Tibial nerve (tissue), 4 donors: ENCODE data around the gene USP5. TPM values are rescaled to one million over a fixed set of nuclear protein-coding genes. Genes with fewer than 3 reads are reported as not detected.

Source experiments
- DNase-seq, 2 donors: peaks; one replicate each; pipeline ENCODE4 v3.0.0-alpha.2; 2019; ENCODE audit warnings: low spot score in 2 of 2
- H3K27ac ChIP-seq, 4 donors: fragments of 200-600 bp; sonication (generic) in 3 of 4; one replicate each; pipeline ENCODE4 v1.5.1; 2017 to 2019; ENCODE audit warnings: mild to moderate bottlenecking in 1 of 4
- H3K27me3 ChIP-seq, 2 donors: fragments of 200-600 bp; sonication (generic) in 1 of 2; one replicate each; pipeline versions ENCODE4 v1.5.1 to v1.6.0; 2017 to 2019
- H3K36me3 ChIP-seq, 3 donors: fragments of 200-600 bp; sonication (generic); one replicate each; pipeline ENCODE4 v1.5.1; 2018 to 2019
- H3K4me1 ChIP-seq, 4 donors: fragments of 200-600 bp; sonication (generic) in 3 of 4; one replicate each; pipeline ENCODE4 v1.5.1; 2017 to 2019
- H3K4me3 ChIP-seq, 4 donors: fragments of 200-600 bp; sonication (generic) in 3 of 4; one replicate each; pipeline ENCODE4 v1.5.1; 2017 to 2019; ENCODE audit warnings: mild to moderate bottlenecking in 1 of 4, moderate library complexity in 1 of 4
- H3K9me3 ChIP-seq, 4 donors: fragments of 200-600 bp; sonication (generic) in 3 of 4; one replicate each; pipeline ENCODE4 v1.5.1; 2017 to 2019
- EP300 ChIP-seq, 2 donors: sonication (generic); formaldehyde crosslinking; IDR thresholded peaks; one replicate each; pipeline ENCODE4 v1.6.1; 2017; ENCODE audit warnings: antibody characterized with exemption in 2 of 2, mild to moderate bottlenecking in 1 of 2
- POLR2A ChIP-seq, 2 donors: fragments of 450-650 bp; IDR thresholded peaks; one replicate each; pipeline ENCODE4 v1.6.1; 2017; ENCODE audit warnings: antibody characterized with exemption in 2 of 2, mild to moderate bottlenecking in 2 of 2, moderate library complexity in 2 of 2
- WGBS, 2 donors: methylation state at CpG; one replicate each; pipeline ENCODE4 v1.1.5; 2018; 5-methylcytosine and 5-hydroxymethylcytosine counted together
- total RNA-seq, 4 donors: library from RNA; depleted of rRNA; stranded (reverse); fragments of >200 nt; gene quantifications; one replicate each; pipeline ENCODE4 v1.1.0, GENCODE V29; 2016
- TF ChIP-seq, protein P1 (sequence below), 5 experiments: fragments of 200-600 bp in 3 of 5; fragments of 450-650 bp in 2 of 5; sonication (generic) in 3 of 5; IDR thresholded peaks; one replicate each; pipeline ENCODE4 v1.5.1; 2016 to 2019; ENCODE audit warnings: antibody characterized with exemption in 5 of 5, mild to moderate bottlenecking in 3 of 5, moderate library complexity in 2 of 5

The USP5 gene
- total RNA-seq, 4 donors from 2014 or later, result 47.6 to 63.9 (median 56.8) TPM

DNA sequence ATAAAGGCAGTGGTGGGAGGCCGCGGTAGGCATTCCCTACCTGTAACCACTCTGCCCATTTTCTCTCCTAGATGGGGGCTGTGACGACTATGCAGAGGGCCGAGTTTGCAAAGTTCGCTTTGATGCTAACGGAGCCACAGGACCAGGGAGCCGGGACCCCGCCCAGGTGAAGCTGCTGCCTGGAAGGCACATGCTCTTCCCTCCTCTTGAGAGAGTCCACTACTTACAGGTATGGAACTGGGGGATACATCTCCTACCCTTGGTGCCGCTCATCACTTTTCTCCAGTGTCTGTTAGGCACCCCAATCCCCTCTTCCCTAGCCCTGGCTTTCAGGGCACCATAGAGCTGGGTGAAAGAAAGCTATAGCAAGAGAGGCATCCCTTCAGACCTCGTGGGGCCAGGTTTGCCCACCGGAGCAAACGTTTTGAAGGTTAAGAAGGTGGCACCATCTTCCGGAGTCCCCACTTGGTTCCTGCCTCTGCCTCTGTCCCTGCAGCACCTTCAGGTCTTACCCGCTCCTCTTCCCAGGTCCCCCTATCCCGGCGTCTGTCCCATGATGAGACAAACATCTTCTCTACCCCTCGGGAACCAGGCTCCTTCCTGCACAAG is 25.7 kb upstream of the USP5 start:
- WGBS, 2 donors, result 66 to 75% methylated on average over 17 of the region's 17 CpGs
- DNase-seq, result no peak
- Histone ChIP-seq H3K27ac (no peak overlapping the region), H3K9me3 (no peaks in the 10 kb centered on the region), H3K4me1 (peaks cover 0 to 58% (median 17%) of the 10 kb centered on the region in 4 donors), H3K27me3 (peaks cover 0 to 31% of the 10 kb centered on the region in 2 donors), H3K4me3 (no peak overlapping the region), H3K36me3 (peaks cover 0 to 12% (median 0%) of the 10 kb centered on the region in 3 donors)
- TF ChIP-seq, protein P1, sequence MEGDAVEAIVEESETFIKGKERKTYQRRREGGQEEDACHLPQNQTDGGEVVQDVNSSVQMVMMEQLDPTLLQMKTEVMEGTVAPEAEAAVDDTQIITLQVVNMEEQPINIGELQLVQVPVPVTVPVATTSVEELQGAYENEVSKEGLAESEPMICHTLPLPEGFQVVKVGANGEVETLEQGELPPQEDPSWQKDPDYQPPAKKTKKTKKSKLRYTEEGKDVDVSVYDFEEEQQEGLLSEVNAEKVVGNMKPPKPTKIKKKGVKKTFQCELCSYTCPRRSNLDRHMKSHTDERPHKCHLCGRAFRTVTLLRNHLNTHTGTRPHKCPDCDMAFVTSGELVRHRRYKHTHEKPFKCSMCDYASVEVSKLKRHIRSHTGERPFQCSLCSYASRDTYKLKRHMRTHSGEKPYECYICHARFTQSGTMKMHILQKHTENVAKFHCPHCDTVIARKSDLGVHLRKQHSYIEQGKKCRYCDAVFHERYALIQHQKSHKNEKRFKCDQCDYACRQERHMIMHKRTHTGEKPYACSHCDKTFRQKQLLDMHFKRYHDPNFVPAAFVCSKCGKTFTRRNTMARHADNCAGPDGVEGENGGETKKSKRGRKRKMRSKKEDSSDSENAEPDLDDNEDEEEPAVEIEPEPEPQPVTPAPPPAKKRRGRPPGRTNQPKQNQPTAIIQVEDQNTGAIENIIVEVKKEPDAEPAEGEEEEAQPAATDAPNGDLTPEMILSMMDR (IDR thresholded peaks at IDR 0.05), result no peak
- TF ChIP-seq EP300 (IDR thresholded peaks at IDR 0.05), result no peak
- no peak for TF ChIP-seq POLR2A (IDR thresholded peaks at IDR 0.05)

DNA sequence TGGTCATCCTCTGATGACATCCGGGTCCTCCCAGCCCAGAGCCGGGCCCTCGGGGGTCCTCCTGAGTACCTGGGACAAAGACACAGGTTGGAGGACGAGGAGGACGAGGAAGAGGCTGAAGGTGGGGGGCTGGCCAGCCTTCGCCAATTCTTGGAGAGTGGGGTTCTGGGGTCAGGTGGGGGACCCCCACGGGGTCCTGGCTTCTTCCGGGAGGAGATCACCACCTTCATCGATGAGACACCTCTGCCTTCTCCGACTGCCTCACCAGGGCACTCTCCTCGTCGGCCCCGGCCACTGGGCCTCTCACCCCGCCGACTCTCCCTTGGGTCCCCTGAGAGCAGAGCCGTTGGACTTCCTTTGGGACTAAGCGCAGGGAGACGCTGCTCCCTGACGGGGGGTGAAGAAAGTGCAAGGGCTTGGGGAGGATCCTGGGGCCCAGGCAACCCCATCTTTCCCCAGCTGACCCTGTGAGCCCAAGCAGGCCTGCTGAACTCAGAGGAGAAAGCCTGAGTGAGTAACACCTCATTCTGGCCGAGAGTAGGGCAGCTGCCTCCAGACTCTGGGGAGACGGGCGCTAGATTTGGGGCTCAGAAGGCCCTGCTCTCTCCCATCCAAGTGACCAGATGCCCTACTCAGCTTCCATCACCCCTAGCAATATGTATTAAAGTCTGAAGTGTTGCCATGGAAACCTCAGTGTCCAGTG is 25.1 kb upstream of the USP5 start:
- H3K27ac ChIP-seq, result peak overlapping the region in 2 of 4 donors; percentile 67 to 71
- peaks cover 0 to 29% of the 10 kb centered on the region in 2 donors for H3K27me3 ChIP-seq
- H3K9me3 ChIP-seq, result no peaks in the 10 kb centered on the region
- DNase-seq, result no peak
- peaks cover 0 to 19% (median 0%) of the 10 kb centered on the region in 3 donors for H3K36me3 ChIP-seq
- TF ChIP-seq POLR2A (IDR thresholded peaks at IDR 0.05) (no peak), EP300 (IDR thresholded peaks at IDR 0.05) (no peak)
- TF ChIP-seq, protein P1 (IDR thresholded peaks at IDR 0.05), result no peak
- H3K4me3 ChIP-seq, result no peak overlapping the region
- peaks cover 0 to 51% (median 12%) of the 10 kb centered on the region in 4 donors for H3K4me1 ChIP-seq
- 62 to 64% methylated on average over 21 to 22 of the region's 22 CpGs for WGBS, 2 donors

DNA sequence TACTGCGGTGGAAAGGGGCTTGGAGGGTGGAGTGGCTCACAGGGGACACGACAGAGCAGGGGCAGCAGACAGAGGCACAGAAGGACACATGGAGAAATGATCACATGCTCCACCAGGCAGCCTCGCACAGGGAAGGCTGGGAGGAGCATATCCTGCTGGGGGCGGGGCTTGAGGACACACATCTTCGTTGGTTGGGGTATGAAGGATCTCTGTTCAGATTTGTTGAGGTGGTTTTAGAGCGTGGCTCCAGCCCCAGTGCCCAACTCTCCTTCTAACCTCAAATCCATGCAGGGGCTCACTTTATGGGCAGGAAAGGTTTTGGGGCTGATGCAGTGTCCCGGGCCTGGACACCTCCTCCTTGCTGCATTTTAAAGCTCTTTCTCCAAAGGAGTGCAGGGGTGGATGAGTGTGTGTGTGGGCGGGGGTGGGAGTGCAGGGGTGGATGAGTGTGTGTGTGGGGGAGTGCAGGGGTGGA is 24.5 kb upstream of the USP5 start:
- TF ChIP-seq POLR2A (IDR thresholded peaks at IDR 0.05) (no peak), EP300 (IDR thresholded peaks at IDR 0.05) (peak in 1 of 2 donors; percentile 20)
- DNase-seq, result peak; percentile 87 to 95
- no peaks in the 10 kb centered on the region for H3K9me3 ChIP-seq
- WGBS, 2 donors, result 3 to 5% methylated on average over 7 to 8 of the region's 8 CpGs
- H3K27me3 ChIP-seq, result peaks cover 0 to 23% of the 10 kb centered on the region in 2 donors
- H3K4me3 ChIP-seq, result peak overlapping the region in 1 of 4 donors; percentile 77
- H3K36me3 ChIP-seq, result peaks cover 0 to 24% (median 0%) of the 10 kb centered on the region in 3 donors
- H3K4me1 ChIP-seq, result peaks cover 0 to 46% (median 7%) of the 10 kb centered on the region in 4 donors
- peak overlapping the region in 2 of 4 donors; percentile 67 to 71 for H3K27ac ChIP-seq

DNA sequence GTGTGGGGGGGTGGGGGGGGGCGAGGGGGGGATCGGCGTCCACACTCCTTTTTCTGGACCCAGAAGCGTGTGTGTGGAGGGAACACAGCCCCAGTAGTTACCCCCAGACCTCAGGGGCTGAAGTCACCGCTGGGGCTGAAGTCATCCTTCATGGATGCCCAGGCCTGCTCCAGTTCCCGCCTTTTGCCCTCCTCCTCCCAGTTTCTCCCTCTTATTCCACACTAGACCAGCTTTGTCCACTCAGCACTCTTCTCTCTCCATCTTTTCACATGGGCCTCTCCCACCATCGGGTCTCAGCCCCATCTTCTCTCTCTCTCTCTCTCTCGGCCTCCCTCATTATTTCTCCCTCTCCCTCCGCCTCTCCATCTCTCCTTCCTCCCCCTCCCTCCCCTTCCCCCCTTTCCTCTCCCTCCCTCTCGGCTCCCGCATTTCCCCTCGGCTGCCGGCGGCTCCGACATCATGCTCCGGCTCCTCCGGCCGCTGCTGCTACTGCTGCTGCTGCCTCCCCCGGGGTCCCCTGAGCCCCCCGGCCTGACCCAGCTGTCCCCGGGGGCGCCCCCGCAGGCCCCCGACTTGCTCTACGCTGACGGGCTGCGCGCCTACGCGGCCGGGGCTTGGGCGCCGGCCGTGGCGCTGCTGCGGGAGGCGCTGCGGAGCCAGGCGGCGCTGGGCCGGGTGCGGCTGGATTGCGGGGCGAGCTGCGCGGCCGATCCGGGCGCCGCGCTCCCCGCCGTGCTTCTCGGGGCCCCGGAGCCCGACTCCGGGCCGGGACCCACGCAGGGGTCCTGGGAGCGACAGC is 23.8 kb upstream of the USP5 start, which contains the start of gene P3H3:
P3H3 (plus strand) TSS at position 426 of the 799 bp plus-strand sequence; CDS start at position 460, 34 bp downstream.
- DNase-seq, result no peak
- TF ChIP-seq POLR2A (IDR thresholded peaks at IDR 0.05) (peak in 1 of 2 donors; percentile 25), EP300 (IDR thresholded peaks at IDR 0.05) (no peak)
- TF ChIP-seq, protein P1 (IDR thresholded peaks at IDR 0.05), result peak in 4 of 5 experiments; percentile 5 to 39 (median 17)
- Histone ChIP-seq H3K27me3 (peaks cover 0 to 16% of the 10 kb centered on the region in 2 donors), H3K36me3 (peaks cover 0 to 32% (median 0%) of the 10 kb centered on the region in 3 donors), H3K4me1 (peaks cover 0 to 42% (median 7%) of the 10 kb centered on the region in 4 donors), H3K9me3 (no peaks in the 10 kb centered on the region), H3K27ac (peak within 1 kb of the TSS; percentile 73 to 95 (median 86)), H3K4me3 (peak within 1 kb of the TSS; percentile 57 to 92 (median 75))
- WGBS, 2 donors, result 1 to 3% methylated on average over 17 to 29 of the region's 60 CpGs
